Activated effector memory CD4-positive, alpha-beta T cell treated with anti-CD3 and anti-CD28 coated beads, Interleukin-2, amount 50 U/mL, for 16 hours (primary cell): ENCODE results near the gene HOXD4.

Experiments
- DNase-seq: peaks from one replicate; pipeline ENCODE4 v3.0.0-alpha.2; 2020

HOXD4 gene

DNA sequence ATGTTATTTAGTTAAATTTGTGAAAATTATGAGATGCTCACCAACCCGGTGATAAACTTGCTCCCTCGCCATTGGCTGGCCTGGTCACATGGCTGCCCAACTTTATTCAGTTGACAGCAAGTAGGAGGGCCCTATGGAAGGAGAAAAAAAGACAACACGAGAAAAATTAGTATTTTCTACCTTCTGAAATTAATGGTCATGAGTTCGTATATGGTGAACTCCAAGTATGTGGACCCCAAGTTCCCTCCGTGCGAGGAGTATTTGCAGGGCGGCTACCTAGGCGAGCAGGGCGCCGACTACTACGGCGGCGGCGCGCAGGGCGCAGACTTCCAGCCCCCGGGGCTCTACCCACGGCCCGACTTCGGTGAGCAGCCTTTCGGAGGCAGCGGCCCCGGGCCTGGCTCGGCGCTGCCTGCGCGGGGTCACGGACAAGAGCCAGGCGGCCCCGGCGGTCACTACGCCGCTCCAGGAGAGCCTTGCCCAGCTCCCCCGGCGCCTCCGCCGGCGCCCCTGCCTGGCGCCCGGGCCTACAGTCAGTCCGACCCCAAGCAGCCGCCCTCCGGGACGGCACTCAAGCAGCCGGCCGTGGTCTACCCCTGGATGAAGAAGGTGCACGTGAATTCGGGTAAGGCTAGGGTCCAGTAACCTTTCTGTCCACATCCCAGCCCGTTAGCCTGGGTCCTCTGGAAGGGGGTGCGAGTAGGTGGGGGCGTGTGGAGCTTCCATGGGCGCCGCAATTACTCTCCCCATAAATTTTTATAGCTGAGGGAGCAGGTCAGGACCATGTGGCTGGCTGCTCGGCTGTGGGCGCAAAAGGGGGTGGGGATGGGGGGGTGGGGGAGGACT, at the start of gene HOXD4:
HOXD4 (plus strand) TSS at position 109 of the 846 bp plus-strand sequence; CDS start at position 193, 84 bp downstream.
- peak; percentile 33 for DNase-seq

DNA sequence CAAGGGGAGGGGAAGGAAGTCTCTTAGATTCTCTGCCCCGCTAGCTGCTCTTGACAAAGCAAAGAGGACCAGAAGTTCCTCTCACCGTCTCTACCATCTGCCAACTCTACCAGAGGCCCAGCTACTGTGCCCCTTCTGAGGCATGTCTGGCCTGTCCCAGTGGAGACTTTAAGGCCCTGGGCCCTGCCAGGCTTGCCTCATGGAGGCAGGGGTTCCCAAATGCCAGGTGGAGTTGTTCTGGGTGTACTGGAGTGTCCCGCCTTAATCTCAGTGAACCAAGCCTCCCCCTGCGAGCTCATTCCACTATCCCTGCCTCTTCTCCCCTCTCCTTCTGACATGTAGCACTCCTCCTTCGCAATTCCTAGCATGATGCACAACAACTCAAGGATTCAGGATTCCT, 49.5 kb upstream of the HOXD4 start:
- no peak for DNase-seq

GRCh38 chr2:176102309-176102866, 49.0 kb upstream of the HOXD4 start:
- no peak for DNase-seq

DNA sequence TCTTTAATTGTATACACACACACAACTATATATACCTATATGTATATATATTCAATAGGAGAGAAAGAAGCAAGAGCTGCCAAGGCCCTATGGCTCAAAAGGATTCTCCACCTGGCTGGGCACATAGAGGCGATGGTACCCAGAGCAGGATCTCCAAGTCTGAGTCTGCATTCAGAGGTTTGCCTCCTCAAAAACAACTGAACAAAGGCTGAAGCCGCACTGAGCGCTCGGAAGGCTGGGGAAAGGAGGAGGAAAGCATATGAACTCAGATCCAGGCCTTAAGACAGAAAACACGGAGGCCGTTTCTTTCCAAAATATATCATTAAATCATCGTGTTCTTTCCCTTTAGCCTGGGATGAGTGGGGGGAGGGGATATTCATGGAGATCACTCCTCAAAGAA, 48.2 kb upstream of the HOXD4 start:
- no peak for DNase-seq

- DNase-seq: no peak
These were observed 47.5 kb upstream of the HOXD4 start for GRCh38 chr2:176103742-176104315.

GRCh38 chr2:176104316-176105077, 46.9 kb upstream of the HOXD4 start:
- peak; percentile 58 for DNase-seq

GRCh38 chr2:176105078-176105729, 46.1 kb upstream of the HOXD4 start:
- DNase-seq: no peak

DNA sequence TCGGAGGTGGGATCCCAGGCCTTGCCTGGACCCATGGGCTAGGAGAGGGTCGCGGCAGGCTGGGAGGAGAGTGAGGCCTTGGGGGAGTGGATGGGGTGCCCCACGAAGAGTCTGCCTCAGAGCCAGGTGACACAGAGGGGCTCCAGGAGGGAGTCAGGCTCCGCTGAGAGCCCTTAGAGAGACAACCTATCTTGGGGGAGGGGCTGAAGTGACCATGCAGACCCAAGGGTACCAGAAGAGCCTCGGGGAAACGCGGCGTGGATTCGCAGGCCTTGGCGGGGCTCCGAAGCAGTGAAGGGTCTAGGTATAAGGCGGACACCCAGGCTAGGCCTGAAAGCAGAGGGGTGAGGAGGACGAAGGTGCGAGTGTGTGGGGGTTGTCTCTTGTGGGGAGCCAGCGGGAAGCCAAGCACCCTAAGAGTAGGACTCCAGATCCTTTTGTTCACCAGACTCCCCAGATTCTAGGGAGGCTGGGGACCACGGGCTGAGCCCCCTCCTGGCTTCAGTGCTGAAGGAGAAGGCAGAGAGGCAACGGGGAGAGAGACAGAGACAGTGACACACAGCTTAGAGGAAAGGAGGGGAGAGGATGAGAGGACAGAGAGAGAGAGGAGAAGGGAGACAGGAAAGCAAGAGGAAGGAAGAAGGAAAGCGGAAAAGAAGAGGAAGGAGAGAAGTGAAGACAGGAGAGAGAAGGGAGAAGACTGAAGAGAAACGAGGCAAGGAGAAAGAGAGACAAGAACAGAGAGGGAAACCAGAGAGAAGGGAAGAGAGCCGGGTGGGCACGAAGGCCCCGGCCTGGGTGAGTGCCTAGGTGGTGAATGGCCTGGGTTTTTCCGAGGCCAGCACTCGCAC, 45.4 kb upstream of the HOXD4 start:
- DNase-seq: no peak

- peak; percentile 61 for DNase-seq
These were observed 44.5 kb upstream of the HOXD4 start, which contains the start of gene HOXD11 for GRCh38 chr2:176106581-176107539. Gene HOXD11, plus strand, starts transcription at chr2:176107280. Its CDS starts 76 bp downstream, at chr2:176107356.

GRCh38 chr2:176107731-176108181, 43.6 kb upstream of the HOXD4 start:
- DNase-seq: no peak

DNA sequence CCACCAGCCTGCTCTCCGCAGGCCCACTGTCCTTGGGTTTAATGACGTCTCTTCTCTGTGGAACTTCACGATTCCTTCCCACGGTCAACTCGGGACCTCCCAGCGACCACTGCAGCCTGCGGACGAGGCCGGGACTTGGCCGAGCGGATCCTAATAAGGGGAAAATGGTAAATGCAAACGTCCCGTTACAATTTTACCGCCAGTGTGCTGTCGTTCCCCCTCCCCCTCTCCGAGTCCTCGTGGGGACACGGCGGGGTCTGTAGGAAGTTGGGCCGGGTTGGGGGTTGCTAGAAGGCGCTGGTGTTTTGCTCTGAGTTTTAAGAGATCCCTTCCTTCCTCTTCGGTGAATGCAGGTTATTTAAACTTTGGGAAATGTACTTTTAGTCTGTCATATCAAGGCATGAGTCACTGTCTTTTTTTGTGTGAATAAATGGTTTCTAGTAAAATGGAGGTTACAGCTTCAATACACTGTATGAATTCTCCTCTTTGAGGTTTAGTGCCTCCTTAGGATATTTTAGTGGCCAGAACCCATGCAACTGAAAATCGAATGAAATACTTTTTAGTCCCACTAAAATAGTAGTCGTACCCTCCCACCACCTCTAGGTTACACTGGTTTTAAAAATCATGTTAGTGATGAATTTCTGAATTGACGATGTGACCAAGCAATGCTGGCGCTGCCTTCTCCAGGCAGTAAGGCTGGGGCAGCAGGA, 42.0 kb upstream of the HOXD4 start:
- DNase-seq: no peak

GRCh38 chr2:176109946-176110345, 41.4 kb upstream of the HOXD4 start:
- no peak for DNase-seq

DNA sequence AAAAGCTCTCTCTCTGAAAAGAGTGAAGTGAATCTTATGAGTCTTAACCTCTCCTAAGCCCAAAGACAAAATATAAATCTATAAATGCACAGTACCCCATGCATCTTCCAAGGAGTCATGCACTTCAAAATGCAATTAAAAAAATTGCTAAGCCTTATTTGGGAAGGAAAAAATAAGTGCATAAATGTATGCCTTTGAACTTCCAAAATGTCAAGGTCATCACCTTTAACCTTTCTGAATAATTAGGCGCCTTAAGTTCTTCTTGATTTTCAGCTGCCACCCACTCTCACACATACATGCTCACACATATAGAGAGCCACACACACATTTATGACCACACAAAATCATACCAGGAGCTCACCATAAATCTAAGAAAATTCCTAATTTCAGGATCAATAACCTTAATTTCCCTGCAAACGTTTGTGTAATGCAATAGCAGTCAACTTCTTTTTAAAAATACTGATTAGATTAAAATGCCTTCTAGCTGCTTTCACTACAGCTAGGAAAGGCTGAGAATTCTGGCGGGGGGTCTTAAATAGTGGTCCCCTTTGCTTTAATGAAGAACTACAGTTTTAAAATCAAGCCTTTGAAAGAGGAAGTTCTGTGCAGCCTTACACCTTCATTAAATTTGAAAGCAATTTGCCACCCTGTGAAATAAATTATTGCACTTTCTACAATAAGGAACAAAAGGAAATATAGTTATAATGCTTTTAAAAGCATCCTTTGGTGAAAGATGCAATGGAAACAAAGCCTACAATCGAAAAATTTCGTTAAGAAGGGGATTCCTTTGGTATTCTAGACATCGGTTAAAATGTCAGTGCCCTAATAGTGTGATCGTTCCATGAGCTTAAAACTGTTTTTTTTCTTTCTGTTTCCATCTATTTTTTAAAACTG, 40.7 kb upstream of the HOXD4 start:
- no peak for DNase-seq

GRCh38 chr2:176111309-176111663, 40.1 kb upstream of the HOXD4 start:
- no peak for DNase-seq

GRCh38 chr2:176111846-176112374, 39.4 kb upstream of the HOXD4 start:
- no peak for DNase-seq

- DNase-seq: no peak
These were observed 38.7 kb upstream of the HOXD4 start for GRCh38 chr2:176112375-176113302.
